ENCODE results near the gene TIMM10B.

GRCh38 chr11:6480299-6480914 is 894 bp upstream of the TIMM10B start:
- TF ChIP-seq CTCF (IDR thresholded peaks at IDR 0.05; ENCODE audit: insufficient read depth, low read length, poor library complexity, severe bottlenecking) (no peak), EZH2phosphoT487 (conservative IDR thresholded peaks at IDR 0.05; ENCODE audit: low read length) (no peak)
